ENCODE measurements around the gene TREH.
"Not testable (repeated sequence)": the region's sequence is repeated elsewhere in the genome, so short reads cannot be mapped to it uniquely, and the experiment has no call there.

TREH gene

DNA sequence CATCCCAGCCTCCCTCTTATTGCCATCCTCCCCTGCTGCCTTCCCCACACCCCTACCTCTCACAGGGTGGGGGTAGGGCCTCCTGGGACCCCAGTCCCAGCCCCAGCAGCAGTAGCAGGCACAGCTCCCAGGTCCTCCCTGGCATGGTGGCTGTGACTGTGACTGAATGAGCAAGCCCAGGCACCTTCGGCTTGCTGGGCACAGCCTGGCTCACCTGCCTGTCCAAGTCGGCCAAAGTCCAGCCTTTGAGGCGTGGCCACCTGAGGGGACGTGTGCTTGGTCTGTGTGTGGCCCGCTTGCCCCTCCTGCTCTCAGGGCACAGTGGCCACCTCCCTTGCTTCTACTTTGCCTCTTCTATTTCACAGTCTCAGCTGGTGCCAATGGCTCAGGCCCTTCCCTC lies at the start of gene TREH:
TSS of gene TREH (minus strand) at position 168 of the 400 bp plus-strand sequence. CDS start at position 145, 23 bp downstream.
- DNase-seq = no peak

GRCh38 chr11:118728112-118728511 lies 48.7 kb upstream of the TREH start:
- not testable (repeated sequence) for DNase-seq

DNA sequence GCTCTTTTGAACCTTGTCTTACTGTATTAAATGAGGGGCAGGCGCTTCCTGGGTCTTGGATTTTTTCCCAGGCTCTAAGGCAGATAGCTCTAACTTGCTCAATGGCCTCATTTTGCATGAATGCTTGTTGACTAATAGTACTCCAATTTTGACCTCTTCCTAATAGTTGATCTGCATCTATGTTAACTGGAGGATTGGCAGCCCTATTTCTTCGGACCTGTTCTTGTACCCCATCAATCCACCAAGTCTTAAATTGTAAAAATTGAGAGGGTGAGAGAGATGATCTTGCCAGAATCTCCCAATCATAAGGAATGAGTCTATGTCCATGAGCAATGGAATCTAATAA lies 48.2 kb upstream of the TREH start:
- not testable (repeated sequence) for DNase-seq

GRCh38 chr11:118727001-118727720 lies 47.7 kb upstream of the TREH start:
- DNase-seq = not testable (repeated sequence)

DNA sequence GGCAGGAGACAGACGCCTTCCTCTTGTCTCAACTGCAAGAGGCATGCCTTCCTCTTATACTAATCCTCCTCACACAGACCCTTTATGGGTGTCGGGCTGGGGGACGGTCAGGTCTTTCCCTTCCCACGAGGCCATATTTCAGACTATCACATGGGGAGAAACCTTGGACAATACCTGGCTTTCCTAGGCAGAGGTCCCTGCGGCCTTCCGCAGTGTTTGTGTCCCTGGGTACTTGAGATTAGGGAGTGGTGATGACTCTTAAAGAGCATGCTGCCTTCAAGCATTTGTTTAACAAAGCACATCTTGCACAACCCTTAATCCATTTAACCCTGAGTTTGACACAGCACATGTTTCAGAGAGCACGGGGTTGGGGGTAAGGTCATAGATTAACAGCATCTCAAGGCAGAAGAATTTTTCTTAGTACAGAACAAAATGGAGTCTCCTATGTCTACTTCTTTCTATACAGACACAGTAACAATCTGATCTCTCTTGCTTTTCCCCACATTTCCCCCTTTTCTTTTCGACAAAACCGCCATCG lies 42.1 kb upstream of the TREH start:
- not testable (repeated sequence) for DNase-seq

GRCh38 chr11:118720740-118721139 lies 41.3 kb upstream of the TREH start:
- DNase-seq = not testable (repeated sequence)

- DNase-seq = not testable (repeated sequence)
Observed at GRCh38 chr11:118720078-118720477, 40.6 kb upstream of the TREH start.

DNA sequence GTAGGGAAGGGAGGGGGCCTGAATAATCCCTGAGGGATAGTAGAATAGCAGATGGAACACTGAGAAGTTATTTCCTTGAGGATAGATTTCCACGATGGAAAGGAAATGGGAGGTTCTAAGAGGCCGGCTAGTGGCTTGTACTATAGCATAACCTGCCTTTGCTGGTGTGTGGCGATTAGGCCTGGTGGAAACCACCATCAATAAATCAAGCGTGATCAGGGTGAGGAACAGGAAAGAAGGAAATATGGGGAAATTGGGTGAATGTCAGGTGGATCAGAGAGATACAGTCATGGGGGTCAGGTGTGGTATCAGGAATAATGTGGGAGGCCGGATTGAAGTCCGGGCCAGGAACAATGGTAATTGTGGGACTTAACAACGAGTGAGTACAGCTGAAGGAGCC lies 39.1 kb upstream of the TREH start:
- not testable (repeated sequence) for DNase-seq

DNA sequence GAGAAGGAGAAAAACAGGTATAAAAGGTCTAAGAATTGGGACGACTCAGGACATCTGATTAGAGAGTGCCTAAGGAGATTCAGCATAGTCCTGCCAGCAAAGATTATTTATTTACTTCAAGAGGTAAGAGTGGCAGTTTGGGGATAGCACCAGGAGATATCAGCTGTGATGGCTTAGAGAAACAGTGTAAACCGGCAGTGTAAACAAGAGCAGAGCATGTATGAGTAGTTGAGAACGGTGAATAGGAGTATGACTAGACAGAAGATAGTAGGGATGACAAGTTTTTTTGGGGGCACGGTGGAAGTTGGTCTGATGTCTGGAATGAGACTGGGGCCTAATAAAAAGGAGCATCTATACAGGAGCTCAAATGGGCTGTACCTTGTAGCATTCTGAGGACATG lies 38.3 kb upstream of the TREH start:
- not testable (repeated sequence) for DNase-seq

DNA sequence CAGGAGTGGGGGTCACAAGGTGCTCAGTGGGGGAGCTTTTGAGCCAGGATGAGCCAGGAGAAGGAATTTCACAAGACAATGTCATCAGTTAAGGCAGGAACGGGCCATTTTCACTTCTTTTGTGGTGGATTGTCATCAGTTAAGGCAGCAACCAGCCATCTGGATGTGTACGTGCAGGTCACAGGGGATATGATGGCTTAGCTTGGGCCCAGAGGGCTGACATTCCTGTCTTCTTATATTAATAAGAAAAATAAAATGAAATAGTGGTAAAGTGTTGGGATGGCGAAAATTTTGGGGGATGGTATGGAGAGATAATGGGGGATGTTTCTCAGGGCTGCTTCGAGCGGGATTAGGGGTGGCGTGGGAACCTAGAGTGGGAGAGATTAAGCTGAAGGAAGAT lies 37.8 kb upstream of the TREH start:
- DNase-seq = not testable (repeated sequence)

DNA sequence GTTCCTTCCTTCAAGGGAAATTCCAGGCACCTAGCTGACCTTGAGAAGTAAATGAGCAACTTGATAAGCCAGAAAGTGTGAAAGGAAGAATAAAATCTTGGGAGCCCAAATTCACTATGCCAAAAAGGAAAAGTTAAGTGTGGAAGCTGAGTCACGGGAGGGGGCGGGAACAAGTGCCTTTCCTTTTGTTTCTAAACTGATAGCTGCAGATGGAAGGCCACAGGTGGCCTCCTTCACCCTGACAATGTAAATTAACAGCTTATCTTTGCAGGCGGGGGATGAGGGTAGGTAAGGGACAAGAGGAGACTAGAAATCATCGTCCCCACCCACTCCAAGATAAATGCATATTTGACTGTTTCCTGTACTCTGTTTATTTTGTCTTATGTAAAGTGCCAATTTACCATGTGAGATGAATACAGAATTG lies 36.4 kb upstream of the TREH start:
- peak; percentile 76 for DNase-seq

- DNase-seq = no peak
Observed at GRCh38 chr11:118715245-118715831, 35.9 kb upstream of the TREH start.

- DNase-seq = peak; percentile 3
Observed at GRCh38 chr11:118714816-118715215, 35.4 kb upstream of the TREH start.

- DNase-seq = not testable (repeated sequence)
Observed at GRCh38 chr11:118714416-118714815, 35.0 kb upstream of the TREH start.

- no peak for DNase-seq
Observed at GRCh38 chr11:118708296-118708695, 28.8 kb upstream of the TREH start.

GRCh38 chr11:118706546-118706825 lies 27.0 kb upstream of the TREH start:
- DNase-seq = no peak

- DNase-seq = no peak
Observed at GRCh38 chr11:118705791-118706545, 26.5 kb upstream of the TREH start.

DNA sequence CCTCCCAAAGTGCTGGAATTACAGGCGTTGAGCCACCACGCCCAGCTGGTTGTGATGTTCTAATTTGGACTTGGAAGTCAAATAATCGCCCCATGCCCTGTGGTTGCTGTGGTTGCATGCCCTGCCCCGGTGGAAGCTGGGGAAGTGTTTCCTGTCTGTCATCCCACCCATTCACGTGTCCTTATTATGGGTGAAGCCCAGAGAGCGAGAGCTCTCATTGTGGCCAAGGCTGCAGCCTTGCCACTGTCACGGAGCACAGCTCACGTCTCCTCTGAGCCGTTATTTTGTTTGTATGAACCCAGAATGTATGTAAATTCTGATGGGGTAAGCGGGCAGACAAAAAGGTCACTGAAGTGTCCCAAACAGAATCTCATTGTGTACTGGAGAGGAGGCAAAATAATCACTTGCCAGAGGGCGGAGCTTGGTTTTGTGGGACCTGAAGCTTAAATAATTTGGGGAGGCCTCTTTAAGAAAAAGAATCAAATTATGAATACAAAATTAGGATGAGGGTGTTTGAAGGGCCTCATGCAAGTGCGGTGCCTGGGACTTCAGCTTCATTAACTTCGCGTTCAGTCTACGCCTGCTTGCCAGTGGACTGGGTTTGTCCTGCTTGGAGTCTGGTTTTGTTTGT lies 25.8 kb upstream of the TREH start:
- DNase-seq = no peak

GRCh38 chr11:118703563-118704106 lies 24.2 kb upstream of the TREH start:
- no peak for DNase-seq

- no peak for DNase-seq
Observed at GRCh38 chr11:118699506-118700220, 20.2 kb upstream of the TREH start.

DNA sequence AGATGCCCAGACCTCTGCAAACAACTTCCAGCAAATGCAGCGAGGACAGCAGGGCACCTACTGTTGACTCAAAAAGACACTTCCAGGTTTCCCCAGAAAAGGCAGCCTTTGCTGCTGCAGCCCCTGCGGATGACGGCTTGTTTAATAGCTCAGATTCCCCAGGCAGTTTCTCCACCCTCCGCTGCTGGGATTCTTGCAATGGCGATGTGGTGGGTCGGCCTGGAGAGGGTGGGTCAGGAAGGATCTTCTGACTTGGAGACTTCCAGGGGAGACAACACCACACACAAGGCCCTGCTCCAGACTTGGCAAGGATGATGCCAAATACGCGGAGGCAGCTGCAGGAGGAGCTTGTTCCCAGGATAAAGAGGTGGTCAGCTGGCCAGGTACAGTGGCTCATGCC lies 17.9 kb upstream of the TREH start:
- no peak for DNase-seq

GRCh38 chr11:118696673-118697226 lies 17.3 kb upstream of the TREH start:
- DNase-seq = no peak

All from NCI-H345 (cell line).